ENCODE measurements around the gene SATB1.

SATB1 gene

GRCh38 chr3:18370672-18371071, 54.5 kb downstream of the SATB1 start:
- Histone ChIP-seq H3K36me3 (no peaks in the 10 kb centered on the region), H3K27ac (no peak overlapping the region), H3K4me3 (ENCODE audit: low read depth, low read length) (no peak overlapping the region), H3K9me3 (ENCODE audit: severe bottlenecking) (no peaks in the 10 kb centered on the region), H3K27me3 (ENCODE audit: insufficient read depth, low read depth, severe bottlenecking) (no peaks in the 10 kb centered on the region)
- DNase-seq = no peak
- no peak for TF ChIP-seq CTCF (IDR thresholded peaks at IDR 0.05; ENCODE audit: low read depth, low read length)

- Histone ChIP-seq H3K4me3 (ENCODE audit: low read depth, low read length) (peak overlapping the region; percentile 58), H3K27ac (no peak overlapping the region), H3K36me3 (no peaks in the 10 kb centered on the region), H3K9me3 (ENCODE audit: severe bottlenecking) (no peaks in the 10 kb centered on the region), H3K27me3 (ENCODE audit: insufficient read depth, low read depth, severe bottlenecking) (no peaks in the 10 kb centered on the region)
- DNase-seq = peak; percentile 18
- no peak for TF ChIP-seq CTCF (IDR thresholded peaks at IDR 0.05; ENCODE audit: low read depth, low read length)
These were observed 55.5 kb downstream of the SATB1 start for GRCh38 chr3:18369551-18370185.

GRCh38 chr3:18366258-18366657, 58.9 kb downstream of the SATB1 start:
- H3K27ac ChIP-seq = no peak overlapping the region
- no peaks in the 10 kb centered on the region for H3K36me3 ChIP-seq
- no peaks in the 10 kb centered on the region for H3K27me3 ChIP-seq (ENCODE audit: insufficient read depth, low read depth, severe bottlenecking)
- no peak for TF ChIP-seq CTCF (IDR thresholded peaks at IDR 0.05; ENCODE audit: low read depth, low read length)
- no peaks in the 10 kb centered on the region for H3K9me3 ChIP-seq (ENCODE audit: severe bottlenecking)
- H3K4me3 ChIP-seq (ENCODE audit: low read depth, low read length) = no peak overlapping the region
- DNase-seq = no peak

- Histone ChIP-seq H3K4me3 (ENCODE audit: low read depth, low read length) (no peak overlapping the region), H3K9me3 (ENCODE audit: severe bottlenecking) (no peaks in the 10 kb centered on the region), H3K27me3 (ENCODE audit: insufficient read depth, low read depth, severe bottlenecking) (no peaks in the 10 kb centered on the region), H3K27ac (no peak overlapping the region), H3K36me3 (no peaks in the 10 kb centered on the region)
- TF ChIP-seq CTCF (IDR thresholded peaks at IDR 0.05; ENCODE audit: low read depth, low read length) = no peak
- DNase-seq = no peak
These were observed 61.8 kb downstream of the SATB1 start for GRCh38 chr3:18363338-18363737.

- no peak for DNase-seq
- no peak overlapping the region for H3K27ac ChIP-seq
- no peaks in the 10 kb centered on the region for H3K27me3 ChIP-seq (ENCODE audit: insufficient read depth, low read depth, severe bottlenecking)
- no peak overlapping the region for H3K4me3 ChIP-seq (ENCODE audit: low read depth, low read length)
- no peaks in the 10 kb centered on the region for H3K36me3 ChIP-seq
- no peak for TF ChIP-seq CTCF (IDR thresholded peaks at IDR 0.05; ENCODE audit: low read depth, low read length)
- H3K9me3 ChIP-seq (ENCODE audit: severe bottlenecking) = no peaks in the 10 kb centered on the region
These were observed 67.4 kb downstream of the SATB1 start for GRCh38 chr3:18357747-18358146.

- no peak for DNase-seq
- TF ChIP-seq CTCF (IDR thresholded peaks at IDR 0.05; ENCODE audit: low read depth, low read length) = no peak
- Histone ChIP-seq H3K4me3 (ENCODE audit: low read depth, low read length) (no peak overlapping the region), H3K9me3 (ENCODE audit: severe bottlenecking) (no peaks in the 10 kb centered on the region), H3K36me3 (no peaks in the 10 kb centered on the region), H3K27me3 (ENCODE audit: insufficient read depth, low read depth, severe bottlenecking) (no peaks in the 10 kb centered on the region), H3K27ac (no peak overlapping the region)
These were observed 69.3 kb downstream of the SATB1 start for GRCh38 chr3:18355832-18356231.

Measured in WERI-Rb-1 (cell line).